GM19025 (cell line): ENCODE data around the gene UTP18.
"Not testable (repeated sequence)": the region's sequence is repeated elsewhere in the genome, so short reads cannot be mapped to it uniquely, and the experiment has no call there.

Source experiments
- ATAC-seq: cut with Tn5 transposase; IDR thresholded peaks from one replicate; pipeline ENCODE4 v1.9.1; 2021; ENCODE audit warnings: mild to moderate bottlenecking, low read depth, moderate library complexity; ENCODE audit not compliant: unreplicated experiment

Gene UTP18

GRCh38 chr17:51258756-51259563 lies 1.4 kb upstream of the UTP18 start:
- no peak for ATAC-seq

- peak; percentile 68 for ATAC-seq
These were observed 646 bp upstream of the UTP18 start, which contains the start of gene MBTD1 for GRCh38 chr17:51259564-51260236. Gene MBTD1 (minus strand): TSS chr17:51260049. CDS start chr17:51225161, 34,888 bp downstream.

- ATAC-seq, result no peak
These were observed 948 bp downstream of the UTP18 start for GRCh38 chr17:51261024-51261963.

GRCh38 chr17:51263006-51263405 lies 2.7 kb downstream of the UTP18 start:
- no peak for ATAC-seq

- ATAC-seq, result not testable (repeated sequence)
These were observed 4.1 kb downstream of the UTP18 start for GRCh38 chr17:51264466-51264865.

- no peak for ATAC-seq
These were observed 9.6 kb downstream of the UTP18 start for GRCh38 chr17:51269991-51270390.

- ATAC-seq, result no peak
These were observed 10.3 kb downstream of the UTP18 start for GRCh38 chr17:51270636-51271035.

- ATAC-seq, result no peak
These were observed 12.5 kb downstream of the UTP18 start for GRCh38 chr17:51272812-51273211.

GRCh38 chr17:51275381-51275780 lies 15.0 kb downstream of the UTP18 start:
- no peak for ATAC-seq

- ATAC-seq, result no peak
These were observed 18.8 kb downstream of the UTP18 start for GRCh38 chr17:51279183-51279582.

- no peak for ATAC-seq
These were observed 27.1 kb downstream of the UTP18 start for GRCh38 chr17:51287412-51287811.

GRCh38 chr17:51289696-51290111 lies 29.4 kb downstream of the UTP18 start:
- ATAC-seq, result no peak

GRCh38 chr17:51294338-51294737 lies 34.0 kb downstream of the UTP18 start:
- ATAC-seq, result not testable (repeated sequence)

GRCh38 chr17:51298508-51299371 lies 38.4 kb downstream of the UTP18 start:
- no peak for ATAC-seq

GRCh38 chr17:51299859-51300258 lies 39.5 kb downstream of the UTP18 start:
- ATAC-seq, result no peak

- ATAC-seq, result no peak
These were observed 44.8 kb downstream of the UTP18 start for GRCh38 chr17:51305182-51305581.

- ATAC-seq, result not testable (repeated sequence)
These were observed 51.7 kb downstream of the UTP18 start for GRCh38 chr17:51312003-51312402.

- no peak for ATAC-seq
These were observed 58.8 kb downstream of the UTP18 start for GRCh38 chr17:51319186-51319585.

- ATAC-seq, result no peak
These were observed 62.2 kb downstream of the UTP18 start for GRCh38 chr17:51322390-51323029.
